OCI-LY7 (cell line): ENCODE measurements around the gene ANKS6.

Source experiments
- CTCF ChIP-seq: fragments of 200-600 bp; sonication (generic); conservative IDR thresholded peaks from 2 replicates; pipeline ENCODE4 v1.5.1; 2014; ENCODE audit warnings: mild to moderate bottlenecking, antibody characterized with exemption, low read length, moderate library complexity, mixed read lengths
- EZH2phosphoT487 ChIP-seq: fragments of 200-600 bp; sonication (generic); IDR thresholded peaks from 2 replicates; pipeline ENCODE4 v1.6.1; 2018; ENCODE audit warnings: low read depth, borderline replicate concordance, mild to moderate bottlenecking, mixed run types, antibody characterized with exemption, low read length, moderate library complexity, mixed read lengths

- TF ChIP-seq CTCF = no peak
- TF ChIP-seq EZH2phosphoT487 = no peak
These were observed 6.1 kb downstream of the ANKS6 start for GRCh38 chr9:98790134-98790841.
